Stimulated activated CD8-positive, alpha-beta memory T cell treated with anti-CD3 and anti-CD28 coated beads, Interleukin-15, amount 100 ng/mL, for 24 hours (primary cell): ENCODE results near the gene EMX1.

ENCODE experiments used
- DNase-seq: peaks from one replicate; pipeline ENCODE4 v3.0.0-alpha.2; 2020; ENCODE audit warnings: low read depth

EMX1 gene

GRCh38 chr2:72924353-72925240, 7.3 kb downstream of the EMX1 start:
- DNase-seq = no peak

- no peak for DNase-seq
These were observed 8.1 kb downstream of the EMX1 start for GRCh38 chr2:72925328-72925943.

- no peak for DNase-seq
These were observed 9.0 kb downstream of the EMX1 start for GRCh38 chr2:72926368-72926767.

- DNase-seq = no peak
These were observed 9.6 kb downstream of the EMX1 start for GRCh38 chr2:72926811-72927465.

- no peak for DNase-seq
These were observed 10.6 kb downstream of the EMX1 start for GRCh38 chr2:72927619-72928550.

GRCh38 chr2:72929010-72929409, 11.7 kb downstream of the EMX1 start:
- DNase-seq = no peak

GRCh38 chr2:72931280-72931910, 14.1 kb downstream of the EMX1 start:
- DNase-seq = no peak

GRCh38 chr2:72932045-72932740, 14.9 kb downstream of the EMX1 start:
- DNase-seq = no peak

- no peak for DNase-seq
These were observed 15.5 kb downstream of the EMX1 start for GRCh38 chr2:72932805-72933204.

- DNase-seq = no peak
These were observed 15.9 kb downstream of the EMX1 start for GRCh38 chr2:72933207-72933606.

- DNase-seq = no peak
These were observed 16.4 kb downstream of the EMX1 start for GRCh38 chr2:72933646-72934151.

- no peak for DNase-seq
These were observed 17.6 kb downstream of the EMX1 start for GRCh38 chr2:72934683-72935610.

- DNase-seq = no peak
These were observed 18.3 kb downstream of the EMX1 start for GRCh38 chr2:72935611-72935957.

- no peak for DNase-seq
These were observed 19.5 kb downstream of the EMX1 start for GRCh38 chr2:72936660-72937355.

GRCh38 chr2:72937356-72937669, 20.0 kb downstream of the EMX1 start:
- DNase-seq = no peak

GRCh38 chr2:72938455-72938854, 21.1 kb downstream of the EMX1 start:
- no peak for DNase-seq

GRCh38 chr2:72940361-72940760, 23.0 kb downstream of the EMX1 start:
- no peak for DNase-seq

- DNase-seq = no peak
These were observed 23.5 kb downstream of the EMX1 start for GRCh38 chr2:72940786-72941185.

GRCh38 chr2:72942293-72942692, 25.0 kb downstream of the EMX1 start:
- no peak for DNase-seq
